GM18508 (cell line): ENCODE data around the gene WTAP.
"Not testable (repeated sequence)": the region's sequence is repeated elsewhere in the genome, so short reads cannot be mapped to it uniquely, and the experiment has no call there.

Source experiments
- ATAC-seq: cut with Tn5 transposase; IDR thresholded peaks from one replicate; pipeline ENCODE4 v1.9.1; 2021; ENCODE audit warnings: moderate number of reproducible peaks; ENCODE audit not compliant: insufficient read depth, unreplicated experiment

The WTAP gene

DNA sequence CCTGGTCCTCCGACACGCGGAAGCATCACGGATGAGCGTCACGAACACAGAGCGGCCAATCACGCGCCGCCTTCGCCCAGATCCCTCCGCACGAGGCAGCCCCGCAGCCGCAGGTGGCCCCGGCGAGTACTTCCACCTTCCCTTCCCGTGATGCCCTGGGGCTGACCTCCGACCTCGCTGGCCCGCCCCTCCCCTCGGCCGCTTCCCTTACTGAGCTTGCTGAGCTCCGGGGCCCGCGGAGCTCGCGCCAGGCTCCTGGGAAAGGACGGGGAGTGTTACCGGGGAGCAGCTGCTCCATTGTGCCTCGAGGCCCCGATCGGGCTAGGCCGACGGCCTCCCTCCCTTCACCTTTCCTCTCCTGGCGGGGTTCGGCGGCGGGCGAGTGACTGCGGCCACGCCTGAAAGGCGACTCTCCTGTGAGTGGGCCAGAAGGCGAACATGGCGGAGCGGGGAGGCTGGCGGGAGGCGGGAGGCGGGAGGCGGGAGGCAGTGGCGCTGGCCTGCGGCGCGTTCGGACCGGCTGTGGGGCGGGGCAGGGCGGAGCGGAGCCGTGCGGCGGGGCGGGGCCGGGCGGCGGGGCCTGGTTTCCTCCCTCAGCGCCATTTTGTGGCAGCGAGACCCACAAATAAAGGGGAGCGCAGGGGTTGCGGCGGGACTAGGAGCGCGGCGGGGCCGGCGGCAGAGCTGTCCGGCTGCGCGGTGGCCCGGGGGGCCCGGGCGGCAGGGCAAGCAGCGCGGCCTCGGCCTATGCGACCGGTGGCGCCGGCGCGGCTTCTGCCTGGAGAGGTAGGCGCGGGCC, at the start of gene WTAP:
Gene WTAP (plus strand): TSS at position 589 of the 799 bp plus-strand sequence. CDS start 8,760 bp downstream, outside the sequence.
- ATAC-seq: peak; percentile 58

DNA sequence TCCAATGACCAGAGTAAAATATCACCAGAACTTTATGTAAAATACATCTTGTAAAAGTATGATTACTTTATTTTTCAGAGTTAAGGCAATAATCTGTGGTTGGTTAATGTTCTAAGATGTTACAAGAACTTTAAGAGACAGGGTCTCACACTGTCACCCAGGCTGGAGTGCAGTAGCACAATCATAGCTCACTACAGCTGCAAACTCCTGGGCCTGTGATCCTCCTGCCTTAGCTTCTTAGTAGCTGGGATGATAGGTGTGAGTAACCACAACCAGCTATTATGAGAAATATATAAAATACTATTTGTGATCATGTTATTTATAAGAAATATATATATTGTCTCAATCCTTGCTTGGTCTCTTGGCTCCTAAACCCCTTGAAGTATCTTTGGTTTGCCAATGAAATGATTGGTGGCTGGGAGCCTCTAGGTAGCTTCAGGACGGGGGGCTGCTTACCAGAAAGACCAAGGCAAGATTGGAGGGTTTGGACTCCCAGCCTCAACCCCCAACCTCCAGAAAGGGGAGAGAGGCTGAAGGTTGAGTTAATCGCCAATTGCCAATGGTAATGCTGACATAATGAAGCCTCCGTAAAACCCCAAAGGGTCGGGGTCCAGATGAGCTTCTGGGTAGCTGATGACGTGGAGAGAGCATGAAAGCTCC, 49.7 kb upstream of the WTAP start:
- ATAC-seq: no peak

DNA sequence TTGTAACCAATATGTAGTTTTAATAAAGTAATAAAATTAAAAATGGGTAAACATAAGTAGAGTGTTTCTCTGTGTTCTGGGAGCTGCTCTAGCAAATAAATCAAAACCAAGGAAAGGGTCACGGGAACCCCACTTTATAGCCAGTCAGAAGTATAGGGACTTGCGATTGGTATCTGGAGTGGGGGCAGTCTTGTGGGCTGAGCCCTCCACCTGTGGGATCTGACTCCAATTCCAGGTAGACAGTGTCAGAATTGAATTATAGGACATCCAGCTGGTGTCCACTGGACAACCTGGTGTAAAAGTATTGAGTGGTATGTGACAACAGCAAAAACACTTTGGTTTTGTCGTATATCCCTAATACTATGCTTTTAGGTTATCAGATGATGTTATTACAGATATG, 48.7 kb upstream of the WTAP start:
- ATAC-seq: no peak

DNA sequence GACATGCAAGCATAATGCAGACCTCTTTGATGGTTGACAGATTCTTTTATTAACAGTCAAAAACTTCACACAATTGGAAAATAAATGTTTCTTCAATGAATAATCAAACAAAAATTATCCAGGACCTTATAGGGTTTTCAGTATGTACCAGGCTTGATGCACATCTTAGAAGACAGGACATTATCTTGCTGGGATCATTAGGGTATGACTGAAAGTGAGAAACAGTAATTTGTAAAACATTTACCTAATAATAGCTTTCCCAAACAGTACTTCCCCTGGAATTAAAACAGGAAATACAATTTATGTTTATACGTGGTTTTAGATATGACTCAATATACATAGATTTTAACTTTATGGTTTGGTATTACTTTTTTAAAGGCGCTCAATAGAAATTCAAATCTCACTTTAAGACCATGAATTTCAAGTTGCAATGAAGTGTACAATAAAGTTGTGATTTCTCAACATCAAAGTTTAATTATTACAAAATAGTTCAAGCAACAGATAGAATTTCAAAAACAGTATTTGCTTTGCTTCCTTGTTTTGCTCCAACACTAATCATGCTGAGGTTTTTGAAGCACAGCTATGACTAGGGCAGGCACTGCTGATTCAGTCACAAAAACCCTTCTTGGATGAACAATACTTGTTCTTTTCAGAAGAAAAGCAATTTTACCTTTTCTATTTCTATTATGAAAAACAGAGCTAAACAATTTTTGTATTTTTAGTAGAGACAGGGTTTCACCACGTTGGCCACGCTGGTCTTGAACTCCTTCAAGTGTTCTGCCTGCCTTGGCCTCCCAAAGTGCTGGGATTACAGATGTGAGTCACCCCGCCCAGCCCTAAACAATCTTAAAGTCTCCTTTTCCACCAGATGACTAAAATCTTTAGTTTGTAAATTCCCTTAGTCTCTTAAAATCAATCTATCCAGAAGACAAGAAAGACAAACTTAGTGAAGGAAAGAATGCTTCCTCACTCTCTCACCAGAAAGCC, 47.9 kb upstream of the WTAP start:
- ATAC-seq: no peak

DNA sequence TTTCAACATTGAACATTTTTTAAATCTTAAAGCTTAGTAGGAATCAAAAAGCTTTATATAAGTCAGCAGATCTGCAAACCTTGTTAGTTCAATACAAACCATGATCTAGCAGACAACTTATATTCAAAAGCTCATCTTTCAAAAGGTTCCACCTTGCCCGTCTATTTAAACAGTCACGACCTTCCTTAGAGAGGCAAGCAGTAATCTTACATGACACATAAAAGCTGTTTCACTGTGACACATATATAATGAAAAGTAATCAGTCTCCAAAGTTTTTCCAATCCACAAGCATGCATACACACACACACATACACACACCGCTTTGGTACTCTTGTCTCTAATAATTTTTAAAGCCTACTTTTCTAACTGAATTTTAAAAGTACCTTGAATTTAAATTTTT, 47.2 kb upstream of the WTAP start:
- ATAC-seq: no peak

DNA sequence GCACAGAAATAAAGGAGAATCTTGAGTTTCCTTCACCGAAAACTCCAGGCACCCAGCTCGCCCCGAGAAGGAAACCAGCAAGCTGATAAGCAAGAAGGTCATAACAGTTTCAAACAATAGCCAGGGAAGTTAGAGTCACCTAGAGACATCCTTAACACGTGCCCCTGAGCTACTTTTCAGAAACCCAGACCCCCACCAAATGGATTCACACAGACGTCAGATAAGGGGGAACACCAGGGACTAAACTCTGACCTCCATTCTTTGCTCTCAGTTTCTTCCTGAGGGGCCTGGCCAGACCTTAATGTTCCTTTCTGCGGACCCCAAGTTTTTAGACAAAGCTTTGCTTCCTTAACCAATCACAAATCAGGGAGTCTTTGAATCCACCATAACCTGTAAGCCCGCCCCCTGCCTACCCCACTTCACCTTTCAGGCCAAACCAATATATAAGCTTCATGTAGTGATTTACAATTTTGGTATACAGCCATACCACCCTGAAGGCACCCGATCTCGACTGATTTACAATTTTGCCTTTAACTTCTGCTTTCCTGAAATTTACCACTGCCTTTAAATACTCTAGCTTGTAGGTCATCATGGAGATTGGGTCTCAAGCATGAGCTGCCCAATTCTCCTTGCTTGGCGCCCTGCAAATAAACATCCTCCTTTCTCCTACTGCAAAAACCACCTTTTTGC, 46.0 kb upstream of the WTAP start:
- ATAC-seq: no peak

DNA sequence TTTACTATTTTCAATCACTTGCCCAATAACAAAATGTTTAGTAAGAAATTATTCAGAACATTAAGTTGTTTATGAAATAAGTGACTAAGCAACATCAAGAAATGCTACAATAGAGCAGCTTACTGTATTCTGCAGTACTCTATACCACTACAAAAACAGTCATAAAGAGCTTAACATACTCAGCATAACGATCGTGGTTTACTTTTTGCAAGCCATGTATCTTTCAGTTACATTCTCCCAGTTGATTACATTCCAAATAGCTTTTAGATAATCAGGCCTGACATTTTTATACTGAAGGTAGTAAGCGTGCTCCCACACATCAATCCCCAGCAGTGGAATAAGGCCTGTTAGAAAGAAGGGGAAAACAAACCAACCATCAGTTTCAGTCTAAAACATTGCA, 45.0 kb upstream of the WTAP start:
- no peak for ATAC-seq

DNA sequence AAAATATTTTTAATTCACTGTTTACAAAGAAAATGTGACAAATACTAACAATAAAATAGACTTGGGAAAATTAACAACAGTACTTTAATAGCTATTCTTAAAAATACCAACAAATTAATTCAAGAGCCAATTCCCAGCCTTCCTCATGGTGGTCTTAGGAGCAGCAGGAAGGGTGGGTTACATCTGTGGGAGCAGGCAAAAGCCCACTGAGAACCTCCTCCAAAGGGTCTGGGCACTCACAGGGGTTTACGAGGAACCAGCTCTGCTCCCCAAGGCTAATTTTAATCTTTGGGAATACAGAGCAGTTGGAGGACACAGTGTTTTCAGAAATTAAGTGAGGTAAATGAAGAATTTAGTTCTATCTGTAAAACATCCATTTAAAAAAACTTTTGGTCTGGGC, 44.5 kb upstream of the WTAP start:
- ATAC-seq: no peak

DNA sequence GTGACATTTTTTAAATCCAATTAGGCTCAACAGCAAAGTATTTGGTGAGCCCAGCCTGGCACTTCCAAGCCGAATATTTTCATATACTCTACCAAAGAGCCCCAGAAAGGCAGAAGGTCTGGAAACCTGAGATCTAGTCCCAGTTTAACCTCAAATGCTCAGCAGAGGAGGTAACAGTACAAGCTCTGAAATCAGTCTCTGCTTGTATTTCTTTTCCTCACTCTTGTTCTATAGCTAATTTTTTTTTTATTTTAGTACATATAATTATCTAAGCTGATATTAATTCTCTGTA, 43.3 kb upstream of the WTAP start:
- ATAC-seq: no peak

DNA sequence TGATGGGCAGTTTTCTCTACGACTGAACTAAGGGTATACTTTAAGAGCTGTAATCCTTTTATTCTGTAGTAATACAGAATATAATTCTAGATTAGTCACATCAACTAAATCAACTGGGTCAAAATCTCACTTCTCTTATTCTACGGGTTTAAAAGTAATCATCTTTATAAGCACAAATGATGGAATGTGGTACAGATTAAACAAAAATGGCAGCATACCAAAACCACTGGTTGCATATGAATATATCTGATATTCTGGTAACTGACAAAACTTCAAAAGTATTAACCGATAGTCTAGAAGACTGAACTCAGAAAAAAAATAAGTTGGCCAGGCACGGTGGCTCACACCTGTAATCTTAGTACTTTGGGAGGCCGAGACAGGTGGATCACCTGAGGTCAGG, 41.3 kb upstream of the WTAP start:
- no peak for ATAC-seq

DNA sequence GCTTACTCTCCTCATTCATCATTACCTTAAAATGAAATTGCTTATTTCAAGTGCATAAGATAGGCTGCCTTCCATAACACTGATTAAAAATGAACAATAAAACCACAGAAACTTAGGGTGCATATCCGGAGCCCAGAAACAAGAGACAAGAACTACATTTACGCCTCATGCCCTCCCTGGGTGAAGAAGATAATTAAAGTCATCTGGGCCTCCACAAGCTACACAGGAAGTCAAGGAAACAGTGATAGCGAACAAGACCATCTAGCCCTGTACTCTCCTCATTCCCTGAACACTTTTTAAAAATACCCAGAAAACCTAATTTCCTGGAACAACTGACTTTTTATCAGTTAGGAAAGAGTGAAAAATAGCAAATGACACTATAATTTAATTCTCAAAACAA, 40.6 kb upstream of the WTAP start:
- no peak for ATAC-seq

DNA sequence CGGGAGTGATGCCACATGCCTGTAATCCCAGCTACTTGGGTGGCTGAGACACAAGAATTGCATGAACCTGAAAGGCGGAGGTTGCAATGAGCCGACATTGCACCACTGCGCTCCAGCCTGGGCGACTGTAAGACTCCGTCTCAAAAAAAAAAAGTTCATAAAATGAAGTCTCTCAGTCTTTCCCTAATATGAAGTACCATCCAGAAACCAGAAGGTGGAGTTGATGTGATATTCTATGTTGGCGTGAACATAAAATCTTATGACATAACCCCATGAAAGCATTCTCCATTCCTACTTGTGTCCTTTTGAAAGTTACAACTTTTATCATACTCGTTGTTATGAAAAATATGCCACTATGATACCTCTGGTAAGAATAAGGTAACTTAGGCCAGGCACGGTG, 40.0 kb upstream of the WTAP start:
- no peak for ATAC-seq

DNA sequence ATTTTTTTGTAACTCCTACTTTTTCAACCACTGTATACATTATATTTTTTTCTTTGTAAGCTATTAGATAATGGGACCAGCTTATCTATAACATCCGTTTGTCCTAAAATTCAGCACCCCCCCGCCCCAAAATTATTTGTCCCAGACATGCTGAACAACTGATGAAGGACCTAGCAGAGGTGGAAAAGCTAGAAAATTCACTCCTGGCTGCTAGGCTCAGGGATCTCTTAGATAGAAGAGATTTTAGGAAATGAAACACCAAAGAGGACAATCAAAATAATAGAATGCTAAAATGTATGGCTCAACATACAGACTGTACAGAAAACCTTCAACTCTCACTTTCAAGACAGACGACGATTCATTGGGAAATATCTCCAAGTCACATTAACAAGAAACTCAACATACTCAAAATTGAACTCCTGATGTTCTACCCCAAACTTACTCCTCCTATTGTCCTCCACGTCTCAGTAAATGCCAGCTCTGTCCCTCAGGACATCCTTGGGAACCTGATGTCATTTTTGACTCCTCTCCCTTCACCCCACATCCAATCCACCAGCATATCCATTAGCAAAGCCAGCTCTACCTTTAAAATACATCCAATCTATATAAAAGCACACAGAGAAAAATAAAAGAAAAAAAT, 38.9 kb upstream of the WTAP start:
- ATAC-seq: no peak

DNA sequence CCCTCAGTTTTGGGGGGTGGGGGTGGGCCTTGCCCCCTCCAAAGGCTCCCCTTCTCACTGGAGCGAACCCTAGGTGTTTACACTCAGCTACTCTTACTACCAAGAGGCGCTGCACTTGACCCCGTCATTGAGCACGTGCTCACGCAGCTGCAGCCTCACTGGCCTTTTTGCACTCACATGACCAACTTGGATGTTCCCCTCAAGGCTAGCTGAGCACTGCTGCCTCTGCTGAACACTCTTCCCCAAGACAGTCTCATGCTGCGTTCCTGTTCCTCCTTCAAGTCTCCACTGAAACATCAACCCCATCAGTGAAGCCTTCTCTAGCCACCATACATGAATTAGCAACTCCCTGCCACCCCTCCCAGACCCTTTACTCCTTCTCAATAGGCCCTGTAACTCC, 38.3 kb upstream of the WTAP start:
- ATAC-seq: no peak

DNA sequence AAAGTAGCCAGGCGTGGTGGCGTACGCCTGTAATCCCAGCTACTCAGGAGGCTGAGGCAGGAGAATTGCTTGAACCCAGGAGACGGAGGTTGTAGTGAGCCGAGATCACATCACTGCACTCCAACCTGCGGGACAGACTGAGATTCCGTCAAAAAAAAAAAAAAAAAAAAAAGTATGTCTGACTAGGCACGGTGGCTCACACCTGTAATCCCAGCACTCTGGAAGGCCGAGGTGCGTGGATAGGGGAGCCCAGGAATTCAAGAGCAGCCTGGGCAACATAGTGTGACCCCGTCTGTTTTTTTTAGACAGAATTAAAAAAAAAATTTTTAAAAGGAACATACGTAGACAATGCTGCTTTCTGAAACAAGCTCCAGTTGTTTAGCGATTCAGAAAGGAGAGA, 37.2 kb upstream of the WTAP start:
- ATAC-seq: not testable (repeated sequence)

DNA sequence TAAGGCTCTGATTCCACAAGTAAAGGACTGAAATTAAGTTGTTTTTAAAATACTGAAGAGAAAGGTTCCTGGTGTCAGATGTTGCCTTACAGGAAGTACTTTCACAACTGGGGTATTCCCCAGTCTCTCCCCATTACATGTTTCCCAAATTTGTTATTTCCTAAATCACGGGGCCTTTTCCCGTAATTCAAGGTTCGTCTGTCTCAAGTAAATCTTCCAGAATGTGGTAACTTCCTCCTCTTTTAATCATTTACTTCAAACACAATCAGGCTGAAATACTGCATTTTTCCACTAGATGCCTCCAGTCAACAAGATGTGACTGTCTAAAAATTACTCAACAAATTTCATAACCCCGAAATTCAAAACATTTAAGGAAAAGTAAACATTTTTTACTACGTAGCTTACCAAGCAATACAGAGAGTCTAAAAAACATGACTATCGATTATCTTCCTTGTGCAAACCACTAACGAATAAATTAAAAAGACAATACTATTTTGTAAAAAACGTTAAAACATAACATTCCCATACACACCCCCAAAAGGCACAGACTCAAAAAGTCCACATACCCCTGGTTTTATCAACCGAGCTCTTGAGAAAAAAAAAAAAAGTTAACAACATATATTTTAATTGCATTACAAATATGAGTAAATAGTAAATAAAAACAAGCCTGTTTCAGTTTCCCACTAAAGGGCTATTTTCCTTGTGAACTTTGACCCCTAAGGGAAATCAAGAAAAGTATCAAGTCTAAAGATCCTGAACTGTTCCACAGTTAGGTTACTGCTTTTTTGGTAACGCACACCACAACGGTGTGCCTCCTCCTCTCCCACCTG, 36.0 kb upstream of the WTAP start:
- no peak for ATAC-seq

DNA sequence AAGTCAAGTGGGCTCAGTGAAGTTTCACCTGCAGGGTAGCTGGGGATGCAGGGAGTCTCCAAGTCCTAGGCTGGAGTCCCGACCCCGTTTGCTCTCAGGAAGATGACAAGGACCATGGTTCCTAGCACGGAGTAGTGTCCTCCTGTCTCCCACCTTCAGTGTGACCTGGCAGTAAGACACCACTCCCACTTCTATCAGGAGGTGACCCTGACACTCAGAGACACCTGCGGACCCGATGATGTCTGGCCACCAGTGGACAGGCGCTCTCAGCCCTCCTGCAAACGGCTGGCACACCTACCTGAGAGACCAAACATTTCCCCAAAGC, 35.4 kb upstream of the WTAP start:
- ATAC-seq: no peak

DNA sequence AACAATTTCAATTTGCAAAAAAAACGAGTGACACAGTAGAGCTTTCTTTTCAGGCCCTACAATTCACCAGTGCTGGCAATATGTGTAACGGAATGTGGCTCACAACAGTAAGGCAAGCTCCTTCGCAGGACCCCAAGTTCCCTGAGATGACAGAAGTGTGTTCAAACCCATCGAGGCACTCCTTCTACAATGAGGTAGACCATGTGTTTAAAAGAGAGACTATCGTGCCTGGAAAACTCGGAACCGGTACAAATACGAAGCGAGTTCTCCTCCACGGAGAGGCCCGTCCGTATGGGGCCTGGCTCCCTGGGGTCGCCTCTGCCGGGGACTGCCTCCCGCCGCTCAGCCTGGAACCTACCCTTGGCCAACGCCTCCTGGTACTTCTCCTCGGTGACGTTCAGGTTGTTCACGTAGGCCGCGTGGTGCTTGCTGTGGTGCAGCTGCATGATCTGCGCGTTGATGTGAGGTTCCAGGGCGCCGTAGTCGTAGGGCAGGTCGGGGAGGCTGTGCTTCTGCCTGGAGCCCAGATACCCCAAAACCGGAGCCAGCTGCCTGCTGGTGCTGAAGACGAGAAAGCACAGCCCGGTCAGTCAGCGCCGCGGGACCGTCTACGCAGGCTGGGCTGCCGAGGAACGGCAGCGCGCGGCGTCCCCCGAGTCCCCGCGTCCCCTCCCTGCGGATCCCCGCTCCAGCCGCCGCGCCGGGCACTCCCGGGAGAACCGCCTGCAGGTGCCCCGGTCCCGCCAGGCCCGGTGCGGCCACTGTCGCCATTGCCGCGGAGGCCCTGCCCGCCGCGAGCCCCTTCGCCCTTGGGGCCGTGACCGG, 34.8 kb upstream of the WTAP start:
- no peak for ATAC-seq
